ENCODE results near the gene EVC.

Gene EVC

GRCh38 chr4:5738061-5738460, 27.1 kb downstream of the EVC start:
- TF ChIP-seq CTCF (IDR thresholded peaks at IDR 0.05; ENCODE audit: control extremely low read depth, extremely low read depth, low read depth, missing control alignments), result no peak
- ChIA-PET POLR2A (no interaction called here), CTCF (no interaction called here)
- DNase-seq (ENCODE audit: extremely low spot score), result no peak

- CTCF ChIA-PET, result no interaction called here
Measured at GRCh38 chr4:5742388-5742787, 31.4 kb downstream of the EVC start.

DNA sequence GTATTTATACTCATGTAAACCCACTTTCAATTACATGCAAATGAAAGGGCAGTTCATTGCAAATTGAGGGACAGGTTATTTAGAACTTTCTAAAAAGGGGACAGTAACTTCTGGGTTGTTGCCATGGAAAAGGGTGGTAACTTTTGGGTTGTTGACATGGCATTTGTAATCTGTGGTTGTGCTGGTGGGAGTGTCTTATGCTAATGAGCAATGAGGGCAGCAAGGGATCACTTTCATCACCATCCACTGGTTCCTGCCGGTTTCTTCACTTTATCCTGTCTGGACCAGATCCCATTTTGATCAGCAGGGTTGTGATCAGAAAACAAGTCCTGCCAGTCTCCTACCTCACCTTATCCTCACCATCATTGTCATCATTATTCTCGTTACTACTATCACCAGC, 32.0 kb downstream of the EVC start:
- CTCF ChIA-PET, result no interaction called here
- no peak for TF ChIP-seq CTCF (IDR thresholded peaks at IDR 0.05; ENCODE audit: control extremely low read depth, extremely low read depth, low read depth, missing control alignments)
- POLR2A ChIA-PET, result no interaction called here
- DNase-seq (ENCODE audit: extremely low spot score), result no peak

More at GRCh38 chr4:5742388-5742787, 31.4 kb downstream of the EVC start:
- DNase-seq (ENCODE audit: extremely low spot score), result no peak
- TF ChIP-seq CTCF (IDR thresholded peaks at IDR 0.05; ENCODE audit: control extremely low read depth, extremely low read depth, low read depth, missing control alignments), result no peak
- POLR2A ChIA-PET, result no interaction called here

- no peak for TF ChIP-seq CTCF (IDR thresholded peaks at IDR 0.05; ENCODE audit: control extremely low read depth, extremely low read depth, low read depth, missing control alignments)
- POLR2A ChIA-PET, result no interaction called here
- CTCF ChIA-PET, result no interaction called here
- DNase-seq (ENCODE audit: extremely low spot score), result no peak
Measured at GRCh38 chr4:5746250-5746649, 35.2 kb downstream of the EVC start.

GRCh38 chr4:5746829-5747737, 36.1 kb downstream of the EVC start:
- CTCF ChIA-PET, result no interaction called here
- DNase-seq (ENCODE audit: extremely low spot score), result no peak
- TF ChIP-seq CTCF (IDR thresholded peaks at IDR 0.05; ENCODE audit: control extremely low read depth, extremely low read depth, low read depth, missing control alignments), result no peak
- POLR2A ChIA-PET, result no interaction called here

- DNase-seq (ENCODE audit: extremely low spot score), result no peak
- CTCF ChIA-PET, result no interaction called here
- POLR2A ChIA-PET, result no interaction called here
- TF ChIP-seq CTCF (IDR thresholded peaks at IDR 0.05; ENCODE audit: control extremely low read depth, extremely low read depth, low read depth, missing control alignments), result no peak
Measured at GRCh38 chr4:5747738-5748375, 36.9 kb downstream of the EVC start.

All from GM10248 (cell line).